CD4-positive, alpha-beta T cell treated with Interferon gamma for 1 hour (primary cell): ENCODE measurements around the gene GOLGA8K.
"Not testable (repeated sequence)": the region's sequence is repeated elsewhere in the genome, so short reads cannot be mapped to it uniquely, and the experiment has no call there.

Experiments used
- DNase-seq: peaks from one replicate; pipeline ENCODE4 v3.0.0-alpha.2; 2020

GOLGA8K gene, protein sequence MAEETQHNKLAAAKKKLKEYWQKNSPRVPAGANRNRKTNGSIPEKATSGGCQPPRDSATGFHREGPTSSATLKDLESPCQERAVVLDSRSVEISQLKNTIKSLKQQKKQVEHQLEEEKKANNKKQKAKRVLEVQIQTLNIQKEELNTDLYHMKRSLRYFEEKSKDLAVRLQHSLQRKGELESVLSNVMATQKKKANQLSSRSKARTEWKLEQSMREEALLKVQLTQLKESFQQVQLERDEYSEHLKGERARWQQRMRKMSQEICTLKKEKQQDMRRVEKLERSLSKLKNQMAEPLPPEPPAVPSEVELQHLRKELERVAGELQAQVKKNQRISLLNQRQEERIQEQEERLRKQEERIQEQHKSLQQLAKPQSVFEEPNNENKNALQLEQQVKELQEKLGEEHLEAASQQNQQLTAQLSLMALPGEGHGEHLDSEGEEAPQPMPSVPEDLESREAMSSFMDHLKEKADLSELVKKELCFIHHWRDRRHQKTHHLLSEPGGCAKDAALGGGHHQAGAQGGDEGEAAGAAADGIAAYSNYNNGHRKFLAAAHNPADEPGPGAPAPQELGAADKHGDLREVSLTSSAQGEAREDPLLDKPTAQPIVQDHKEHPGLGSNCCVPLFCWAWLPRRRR

GRCh38 chr15:32403192-32403591, at the start of gene GOLGA8K:
Gene GOLGA8K (minus strand): TSS chr15:32403292. CDS start chr15:32403194, 98 bp downstream.
- not testable (repeated sequence) for DNase-seq

- not testable (repeated sequence) for DNase-seq
Observed at GRCh38 chr15:32440445-32440977, 37.4 kb upstream of the GOLGA8K start.

DNA sequence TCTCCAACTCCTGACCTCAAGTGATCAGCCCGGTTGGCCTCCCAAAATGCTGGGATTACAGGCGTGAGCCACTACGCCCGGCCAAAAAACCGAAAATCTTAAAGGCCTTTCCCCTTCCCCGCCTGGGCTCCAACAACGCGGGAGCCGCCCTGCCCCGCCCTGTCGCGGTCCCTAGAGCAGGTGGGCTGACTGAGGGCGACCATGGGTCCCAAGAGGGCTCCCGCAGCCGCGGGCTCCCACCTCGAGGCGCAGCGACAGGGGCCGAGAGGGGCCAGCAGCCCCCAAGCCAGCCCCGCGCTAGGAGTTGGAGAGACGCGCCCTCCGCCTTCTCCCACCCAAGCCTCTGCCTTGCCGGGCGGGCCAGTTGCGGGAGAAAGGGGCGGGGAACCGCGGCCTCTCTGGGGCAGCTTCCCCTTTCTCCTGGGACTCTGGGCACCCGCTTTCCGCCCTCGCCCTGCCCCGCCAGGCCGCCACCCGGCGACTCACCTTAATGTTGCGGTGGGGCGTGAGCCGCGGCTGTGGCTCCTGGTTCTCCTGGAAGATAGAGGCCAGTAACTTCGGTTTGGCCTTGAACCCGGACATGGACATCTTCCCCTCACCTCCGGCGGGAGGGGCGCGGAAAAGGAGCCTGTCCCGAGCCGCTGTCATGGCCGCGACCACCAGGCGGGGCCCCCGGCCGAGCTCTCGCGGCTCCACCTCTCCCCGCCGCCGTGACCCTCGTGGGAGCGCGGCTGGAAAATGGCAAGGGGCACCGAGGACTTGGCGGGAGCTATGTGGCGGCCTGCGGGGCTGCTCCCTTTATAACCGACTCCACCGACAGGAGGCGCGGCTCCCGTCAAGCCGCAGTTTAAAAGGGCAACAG, 31.2 kb upstream of the GOLGA8K start:
- not testable (repeated sequence) for DNase-seq

- not testable (repeated sequence) for DNase-seq
Observed at GRCh38 chr15:32427635-32428034, 24.5 kb upstream of the GOLGA8K start.

DNA sequence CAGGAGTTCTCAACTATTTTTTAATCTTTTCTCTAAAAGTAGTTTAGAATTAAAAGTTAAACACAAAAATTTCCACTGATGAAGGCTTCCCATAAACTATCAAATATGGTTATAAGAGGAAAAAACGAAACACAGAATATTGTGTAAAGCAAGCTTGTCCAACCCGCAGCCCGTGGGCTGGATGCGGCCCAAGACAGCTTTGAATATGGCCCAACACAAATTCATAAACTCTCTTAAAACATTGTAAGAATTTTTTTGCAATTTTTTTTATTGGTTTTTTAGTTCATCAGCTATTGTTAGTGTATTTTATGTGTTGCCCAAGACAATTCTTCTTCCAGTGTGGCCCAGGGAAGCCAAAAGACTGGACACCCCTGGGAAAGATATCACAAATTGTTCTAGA, 23.4 kb upstream of the GOLGA8K start:
- DNase-seq, result not testable (repeated sequence)

- not testable (repeated sequence) for DNase-seq
Observed at GRCh38 chr15:32407903-32408302, 4.8 kb upstream of the GOLGA8K start.

DNA sequence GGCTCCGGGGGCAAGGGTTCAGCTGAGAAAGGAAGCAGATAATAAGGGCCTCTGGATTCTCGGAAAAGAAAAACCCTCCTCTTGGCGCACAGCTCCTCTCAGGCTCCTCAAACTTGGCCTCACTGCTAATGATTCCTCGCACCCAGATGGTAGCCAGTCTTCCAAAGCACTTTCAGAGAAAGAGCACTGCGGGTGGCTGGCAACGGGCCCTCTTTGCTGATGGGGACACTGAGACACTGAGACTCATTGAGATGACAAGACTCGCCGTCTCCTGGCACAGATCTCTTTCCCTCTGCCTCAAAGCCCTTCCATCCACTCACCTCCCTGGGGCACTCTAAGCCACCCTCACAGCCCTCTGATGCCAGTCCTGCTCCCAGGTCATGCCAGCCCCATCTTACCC, 6.6 kb downstream of the GOLGA8K start:
- DNase-seq, result not testable (repeated sequence)

DNA sequence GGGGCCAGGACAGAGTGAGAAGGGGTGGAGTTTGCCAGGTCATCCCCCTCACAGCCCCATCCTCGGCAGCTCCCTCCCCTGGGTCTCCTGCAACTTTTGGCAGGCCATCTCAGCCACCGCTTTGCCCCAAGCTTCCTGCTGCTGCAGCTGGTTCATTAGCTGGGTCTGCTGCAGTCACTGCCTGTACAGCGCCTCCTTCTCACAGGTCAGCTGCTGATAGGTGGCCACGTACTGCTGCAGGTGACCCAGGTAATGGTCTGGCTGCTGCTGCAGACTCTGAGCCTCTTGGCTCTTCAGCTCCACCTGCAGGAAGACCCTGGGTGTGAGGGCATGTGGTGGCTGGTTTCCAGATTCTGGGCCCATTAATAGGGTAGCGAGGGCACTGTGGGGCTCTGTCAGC, 8.3 kb downstream of the GOLGA8K start:
- not testable (repeated sequence) for DNase-seq

DNA sequence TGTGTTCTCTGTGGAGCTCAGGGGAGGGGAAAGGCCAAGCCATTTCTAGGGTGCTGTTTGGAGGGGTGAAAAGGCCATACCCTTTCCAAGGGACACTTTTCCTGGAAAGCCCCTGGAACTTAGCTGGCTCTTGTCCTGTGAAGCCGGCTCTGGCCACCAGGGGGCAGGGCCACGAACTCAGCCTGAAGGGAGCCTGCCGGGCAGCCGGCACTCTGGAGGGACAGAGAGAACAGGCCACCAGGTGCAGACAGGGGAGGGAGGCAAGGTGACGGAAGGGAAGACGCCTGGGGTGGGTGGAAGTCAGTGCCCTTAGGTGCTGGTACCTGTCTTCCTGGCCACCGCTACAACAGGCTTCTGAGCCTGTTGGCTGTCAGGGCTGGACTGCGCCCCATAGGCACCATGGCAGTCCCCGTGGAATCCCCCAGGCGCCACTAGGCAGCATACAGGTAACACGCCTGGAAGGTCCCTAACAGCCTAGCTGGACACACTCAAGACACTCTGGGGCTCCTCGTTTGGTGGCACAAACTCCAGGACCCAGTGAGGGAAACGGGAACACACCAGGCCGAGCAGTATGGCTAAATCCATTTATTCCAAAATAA, 14.9 kb downstream of the GOLGA8K start:
- DNase-seq, result not testable (repeated sequence)

DNA sequence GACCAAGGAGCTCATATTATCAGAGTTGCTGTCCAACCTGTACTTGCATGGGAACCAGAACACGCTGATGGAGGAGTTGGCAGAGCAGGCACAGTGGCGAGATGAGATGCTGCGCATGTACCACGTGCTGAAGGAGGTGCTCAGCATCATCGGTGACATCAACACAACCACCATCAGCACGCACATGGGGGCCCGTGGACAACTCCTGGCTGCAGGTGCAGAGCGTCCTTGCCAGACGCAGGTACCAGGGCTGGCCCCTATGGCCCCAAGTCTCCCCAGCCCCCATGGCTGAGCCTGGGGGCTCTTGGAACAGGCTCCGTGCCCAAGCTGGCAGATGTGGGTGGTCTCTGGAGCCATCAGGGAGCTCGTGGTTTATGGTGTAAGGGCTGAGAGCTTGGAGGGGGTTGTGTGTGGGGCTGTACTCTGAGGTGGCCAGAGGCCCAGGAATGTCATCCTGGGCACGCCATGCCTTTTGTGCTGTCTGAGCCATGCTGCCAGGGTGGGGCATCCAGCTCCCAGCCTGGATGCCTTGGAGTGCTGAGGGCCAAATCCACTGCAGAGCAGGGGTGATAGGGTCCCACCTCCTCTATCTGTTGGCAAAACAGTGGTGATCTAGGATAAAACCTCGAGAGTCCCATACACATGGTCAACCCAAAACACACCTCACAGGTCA, 17.1 kb downstream of the GOLGA8K start:
- not testable (repeated sequence) for DNase-seq

- DNase-seq, result not testable (repeated sequence)
Observed at GRCh38 chr15:32374185-32374584, 28.9 kb downstream of the GOLGA8K start.

GRCh38 chr15:32373707-32374106, 29.4 kb downstream of the GOLGA8K start:
- DNase-seq, result not testable (repeated sequence)

DNA sequence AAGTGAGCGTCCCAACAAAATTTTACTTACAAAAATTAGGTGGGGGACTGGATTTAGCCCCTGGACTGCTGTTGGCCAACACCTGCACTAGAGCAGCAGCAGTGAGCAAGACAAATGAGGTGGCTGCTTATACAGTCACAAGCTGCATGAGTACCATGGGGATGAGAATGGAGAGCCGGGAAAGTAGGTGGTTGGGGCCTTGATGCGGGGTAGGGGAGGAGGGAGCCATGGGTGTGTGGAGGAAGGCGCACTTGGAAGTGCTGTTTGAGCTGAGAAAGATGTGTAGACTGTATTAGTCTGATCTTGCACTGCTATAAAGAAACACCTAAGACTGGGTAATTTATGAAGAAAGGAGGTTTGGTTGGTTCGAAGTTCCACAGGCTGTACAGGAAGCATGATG, 31.0 kb downstream of the GOLGA8K start:
- DNase-seq, result not testable (repeated sequence)

DNA sequence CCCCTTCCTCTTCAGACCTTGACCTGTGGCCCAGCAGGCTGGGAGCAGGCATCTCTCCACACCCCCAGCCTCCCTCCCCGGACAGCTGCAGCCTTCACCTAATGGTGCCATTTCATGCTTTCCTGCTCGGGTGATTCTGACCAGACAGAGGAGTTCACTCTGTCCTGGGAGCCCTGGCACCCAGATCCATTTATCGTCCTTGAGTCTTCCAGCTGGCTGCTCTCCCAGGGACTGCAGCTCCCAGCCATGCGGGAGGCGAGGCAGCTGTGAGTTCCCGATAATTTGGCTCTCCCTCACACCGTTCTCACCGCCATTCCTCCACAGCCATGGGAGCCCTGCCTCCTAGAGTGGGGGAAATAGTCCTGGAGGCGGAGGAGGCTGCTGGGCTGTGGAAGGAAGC, 32.6 kb downstream of the GOLGA8K start:
- DNase-seq, result not testable (repeated sequence)

DNA sequence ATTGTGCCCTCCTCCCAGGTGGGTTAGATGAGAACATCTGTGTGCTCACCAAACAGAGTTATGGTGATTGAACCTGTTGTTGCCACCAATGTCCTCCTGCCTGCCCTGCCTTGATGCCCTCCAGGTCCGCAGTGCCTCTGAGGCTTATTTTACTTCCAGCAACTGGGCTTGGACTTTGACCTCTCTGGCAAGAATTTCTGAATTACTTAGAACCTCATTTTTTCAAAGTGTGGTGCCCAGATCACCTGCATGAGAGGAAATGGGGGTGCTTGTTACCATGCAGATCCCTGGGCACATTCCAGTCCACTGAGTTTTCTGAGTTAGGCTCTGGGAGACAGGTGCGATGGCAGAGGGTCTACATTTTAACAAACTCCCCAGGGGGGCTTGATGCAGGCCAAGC, 33.0 kb downstream of the GOLGA8K start:
- DNase-seq, result not testable (repeated sequence)

GRCh38 chr15:32366492-32366891, 36.6 kb downstream of the GOLGA8K start:
- not testable (repeated sequence) for DNase-seq

DNA sequence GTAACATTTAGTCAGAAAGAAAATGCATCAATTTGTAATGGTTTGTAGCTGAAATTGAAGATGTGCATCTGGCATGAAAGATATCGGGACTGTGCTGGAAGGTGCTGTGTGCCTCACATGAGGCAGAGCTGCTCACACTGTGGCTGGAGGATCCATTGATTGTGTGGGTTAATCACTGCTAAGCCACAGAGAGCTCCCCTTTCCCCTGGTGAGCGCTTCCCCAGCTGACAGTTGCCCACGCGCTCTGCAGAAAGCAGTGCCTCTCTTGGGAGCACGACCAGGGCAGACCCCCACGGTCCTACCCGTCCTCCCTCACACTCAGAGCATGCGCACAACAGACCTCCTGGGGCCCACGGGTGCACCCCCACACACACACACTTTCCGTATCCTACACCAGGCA, 37.1 kb downstream of the GOLGA8K start:
- DNase-seq, result not testable (repeated sequence)

GRCh38 chr15:32364944-32365343, 38.1 kb downstream of the GOLGA8K start:
- DNase-seq, result not testable (repeated sequence)

DNA sequence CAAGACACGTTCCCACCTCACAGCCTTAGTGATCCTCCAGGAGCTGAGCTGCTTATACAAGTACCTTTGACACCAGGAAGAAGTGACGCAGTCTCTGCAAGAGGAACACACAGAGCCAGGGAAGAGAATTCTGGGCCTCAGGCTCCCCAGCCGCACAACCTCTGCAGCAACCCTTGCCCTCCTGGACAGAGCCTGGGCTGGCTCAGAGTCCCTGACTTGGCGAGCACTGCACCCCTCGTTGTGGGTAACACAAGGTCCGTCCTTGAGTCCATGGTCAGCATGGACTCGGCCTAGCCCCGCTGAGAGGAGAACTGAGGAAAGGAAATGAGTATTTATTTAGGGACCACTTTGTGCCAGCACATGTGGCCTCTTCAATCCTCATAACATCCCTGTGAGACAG, 39.6 kb downstream of the GOLGA8K start:
- not testable (repeated sequence) for DNase-seq

DNA sequence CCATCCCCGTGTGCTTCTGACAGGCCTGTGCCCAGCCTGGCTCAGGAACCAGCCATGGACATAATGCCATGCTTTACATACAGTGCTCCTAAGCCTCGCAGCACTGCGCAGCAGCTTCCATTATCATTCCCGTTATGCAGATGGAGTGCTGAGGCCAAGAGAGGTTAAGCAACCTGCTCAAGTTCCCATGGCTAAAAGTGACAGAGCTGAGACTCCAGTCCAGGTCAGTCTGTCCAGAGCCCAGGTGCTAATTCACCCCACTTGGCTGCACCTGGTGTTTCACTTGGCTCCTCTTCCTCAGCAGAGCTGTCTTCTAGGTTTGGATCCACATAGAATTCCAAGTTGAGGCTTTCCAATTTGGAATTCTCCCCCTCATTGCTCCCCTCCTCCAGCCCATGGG, 41.4 kb downstream of the GOLGA8K start:
- not testable (repeated sequence) for DNase-seq

GRCh38 chr15:32358462-32358861, 44.6 kb downstream of the GOLGA8K start:
- not testable (repeated sequence) for DNase-seq

DNA sequence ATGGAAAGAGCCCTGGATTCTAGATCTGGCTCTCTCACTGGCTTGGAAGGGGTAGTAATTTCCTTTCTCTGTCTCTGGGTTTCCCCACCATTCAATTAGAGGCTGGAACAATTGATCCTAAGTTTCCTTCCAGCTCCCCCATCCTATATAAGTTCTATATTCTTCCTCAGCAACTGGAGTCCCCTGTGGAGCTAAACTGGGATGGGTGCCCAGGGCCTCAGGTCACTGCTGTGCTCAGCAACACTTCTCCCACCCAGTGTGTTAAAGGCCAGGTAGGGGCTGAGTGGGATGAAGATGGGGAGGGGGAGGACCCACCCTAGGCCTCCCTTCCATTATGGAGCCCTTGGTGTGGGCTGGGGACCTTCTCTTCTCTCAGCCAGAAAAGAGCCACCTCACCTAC, 46.2 kb downstream of the GOLGA8K start:
- not testable (repeated sequence) for DNase-seq
